BE2C (cell line): Measurements from ENCODE around the gene IFT43.
A peak's percentile ranks its signal among the peaks of the same experiment; 100 is the strongest.

Source experiments
- DNase-seq: peaks from one replicate; pipeline ENCODE4 v3.0.0-alpha.2; 2020
- H3K27me3 ChIP-seq: fragments of 250-450 bp; sonication (Bioruptor Pico); 2 replicates; pipeline ENCODE4 v1.5.1; 2020; ENCODE audit warnings: mild to moderate bottlenecking
- H3K36me3 ChIP-seq: fragments of 250-450 bp; sonication (Bioruptor Pico); 2 replicates; pipeline ENCODE4 v1.5.1; 2020; ENCODE audit warnings: mild to moderate bottlenecking
- H3K4me1 ChIP-seq: fragments of 250-450 bp; sonication (Bioruptor Pico); 2 replicates; pipeline ENCODE4 v1.5.1; 2020
- H3K4me3 ChIP-seq: 2 replicates; pipeline ENCODE4 v1.5.1; 2011; ENCODE audit warnings: low read depth, low read length
- H3K9me3 ChIP-seq: fragments of 250-450 bp; sonication (Bioruptor Pico); 2 replicates; pipeline ENCODE4 v1.5.1; 2020
- CTCF ChIP-seq: IDR thresholded peaks from 2 replicates; pipeline ENCODE4 v1.5.1; 2012; ENCODE audit warnings: mild to moderate bottlenecking, low read depth, low read length

IFT43 gene

GRCh38 chr14:75969891-75970290 lies 15.7 kb upstream of the IFT43 start:
- peaks cover 4% of the 10 kb centered on the region for H3K36me3 ChIP-seq
- H3K27me3 ChIP-seq, result no peaks in the 10 kb centered on the region
- TF ChIP-seq CTCF, result no peak
- H3K9me3 ChIP-seq, result no peaks in the 10 kb centered on the region
- H3K4me3 ChIP-seq, result no peak overlapping the region
- H3K4me1 ChIP-seq, result peaks cover 5% of the 10 kb centered on the region
- DNase-seq, result no peak

DNA sequence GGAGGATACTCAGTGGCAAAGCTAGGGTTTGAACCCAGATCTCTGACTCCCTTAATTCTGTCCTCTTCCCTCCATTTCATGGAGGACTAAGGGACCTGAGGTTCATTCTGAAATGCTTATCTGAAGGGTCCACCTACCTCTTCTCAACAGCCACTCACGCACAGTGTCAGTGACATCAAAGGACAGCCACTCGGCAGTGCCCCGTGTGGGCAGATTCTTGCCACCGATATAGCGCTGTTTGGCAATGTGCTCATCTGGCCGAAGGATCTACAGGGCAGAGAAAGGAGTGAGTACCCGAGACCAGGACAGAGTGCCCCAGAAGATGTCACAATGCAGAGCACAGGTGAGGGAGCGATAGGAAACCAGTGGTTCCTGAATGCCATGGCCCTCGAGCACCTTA lies 14.6 kb upstream of the IFT43 start:
- DNase-seq, result no peak
- no peaks in the 10 kb centered on the region; the same call in 1 of the 2 replicates for H3K36me3 ChIP-seq
- no peaks in the 10 kb centered on the region for H3K27me3 ChIP-seq
- peaks cover 5% of the 10 kb centered on the region; the same call in 1 of the 2 replicates for H3K4me1 ChIP-seq
- no peak overlapping the region for H3K4me3 ChIP-seq
- no peak for TF ChIP-seq CTCF
- H3K9me3 ChIP-seq, result no peaks in the 10 kb centered on the region

- no peaks in the 10 kb centered on the region for H3K36me3 ChIP-seq
- no peak overlapping the region for H3K4me3 ChIP-seq
- H3K4me1 ChIP-seq, result peaks cover 5% of the 10 kb centered on the region; the same call in 1 of the 2 replicates
- TF ChIP-seq CTCF, result no peak
- H3K27me3 ChIP-seq, result no peaks in the 10 kb centered on the region
- H3K9me3 ChIP-seq, result no peaks in the 10 kb centered on the region
- DNase-seq, result no peak
These were observed 14.1 kb upstream of the IFT43 start for GRCh38 chr14:75971509-75971908.

GRCh38 chr14:75972801-75973421 lies 12.7 kb upstream of the IFT43 start:
- TF ChIP-seq CTCF, result no peak
- H3K4me1 ChIP-seq, result peaks cover 5% of the 10 kb centered on the region; the same call in 1 of the 2 replicates
- DNase-seq, result peak; percentile 32
- no peak overlapping the region for H3K4me3 ChIP-seq
- no peaks in the 10 kb centered on the region for H3K9me3 ChIP-seq
- H3K27me3 ChIP-seq, result no peaks in the 10 kb centered on the region
- H3K36me3 ChIP-seq, result no peaks in the 10 kb centered on the region

- Histone ChIP-seq H3K27me3 (no peaks in the 10 kb centered on the region), H3K9me3 (no peaks in the 10 kb centered on the region), H3K4me3 (no peak overlapping the region), H3K4me1 (peaks cover 5% of the 10 kb centered on the region; the same call in 1 of the 2 replicates), H3K36me3 (no peaks in the 10 kb centered on the region)
- no peak for DNase-seq
- TF ChIP-seq CTCF, result no peak
These were observed 8.6 kb upstream of the IFT43 start for GRCh38 chr14:75976826-75977581.

DNA sequence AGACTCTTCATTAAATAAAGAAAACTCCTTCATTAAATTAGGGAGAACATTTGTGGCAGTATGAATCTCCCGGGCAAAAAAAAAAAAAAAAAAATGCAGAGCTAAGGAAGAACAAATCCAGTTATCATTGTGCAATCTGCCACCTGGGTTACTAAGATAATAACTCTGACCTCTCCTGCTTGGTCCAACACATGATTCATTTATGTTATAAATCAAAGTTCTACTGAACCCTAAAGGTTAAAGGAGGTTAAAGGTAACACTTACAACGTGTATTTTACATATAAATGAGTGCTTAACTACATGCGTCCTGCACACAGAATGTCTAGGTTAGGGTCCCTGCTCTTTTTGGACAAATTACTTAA lies 8.0 kb upstream of the IFT43 start:
- Histone ChIP-seq H3K9me3 (no peaks in the 10 kb centered on the region), H3K4me1 (peaks cover 5% of the 10 kb centered on the region; the same call in 1 of the 2 replicates), H3K4me3 (no peak overlapping the region), H3K36me3 (no peaks in the 10 kb centered on the region), H3K27me3 (no peaks in the 10 kb centered on the region)
- no peak for TF ChIP-seq CTCF
- no peak for DNase-seq
